ENCODE data around the gene IL12RB2. TPM values are rescaled to one million over a fixed set of nuclear protein-coding genes. Genes with fewer than 3 reads are reported as not detected.

The IL12RB2 gene
- total and polyA plus RNA-seq, 2 of the 13 experiments (the other 11 are each of a cell fraction or from before 2014, with no cell fraction given) = not detected

DNA sequence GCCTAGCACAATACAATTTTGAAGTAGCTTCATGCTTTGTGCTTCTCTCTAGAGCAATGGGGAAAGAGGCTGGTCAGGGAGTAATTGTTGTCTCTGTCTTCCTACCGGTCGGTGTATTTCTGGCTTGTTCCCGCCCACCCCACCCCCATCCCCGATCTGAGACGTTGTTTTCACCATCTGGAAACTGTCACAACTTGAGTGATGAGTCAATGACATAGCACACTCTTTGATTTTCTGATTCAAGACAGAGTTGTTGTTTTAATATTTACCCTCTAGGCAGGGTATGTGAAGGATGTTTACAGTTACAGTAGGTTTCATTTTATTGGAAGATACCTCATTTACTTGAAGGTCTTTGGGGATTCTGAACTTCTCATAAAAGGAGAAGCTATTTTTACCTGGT is 7.0 kb downstream of the IL12RB2 start (continued):
- TF ChIP-seq, protein P1, sequence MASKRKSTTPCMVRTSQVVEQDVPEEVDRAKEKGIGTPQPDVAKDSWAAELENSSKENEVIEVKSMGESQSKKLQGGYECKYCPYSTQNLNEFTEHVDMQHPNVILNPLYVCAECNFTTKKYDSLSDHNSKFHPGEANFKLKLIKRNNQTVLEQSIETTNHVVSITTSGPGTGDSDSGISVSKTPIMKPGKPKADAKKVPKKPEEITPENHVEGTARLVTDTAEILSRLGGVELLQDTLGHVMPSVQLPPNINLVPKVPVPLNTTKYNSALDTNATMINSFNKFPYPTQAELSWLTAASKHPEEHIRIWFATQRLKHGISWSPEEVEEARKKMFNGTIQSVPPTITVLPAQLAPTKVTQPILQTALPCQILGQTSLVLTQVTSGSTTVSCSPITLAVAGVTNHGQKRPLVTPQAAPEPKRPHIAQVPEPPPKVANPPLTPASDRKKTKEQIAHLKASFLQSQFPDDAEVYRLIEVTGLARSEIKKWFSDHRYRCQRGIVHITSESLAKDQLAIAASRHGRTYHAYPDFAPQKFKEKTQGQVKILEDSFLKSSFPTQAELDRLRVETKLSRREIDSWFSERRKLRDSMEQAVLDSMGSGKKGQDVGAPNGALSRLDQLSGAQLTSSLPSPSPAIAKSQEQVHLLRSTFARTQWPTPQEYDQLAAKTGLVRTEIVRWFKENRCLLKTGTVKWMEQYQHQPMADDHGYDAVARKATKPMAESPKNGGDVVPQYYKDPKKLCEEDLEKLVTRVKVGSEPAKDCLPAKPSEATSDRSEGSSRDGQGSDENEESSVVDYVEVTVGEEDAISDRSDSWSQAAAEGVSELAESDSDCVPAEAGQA (IDR thresholded peaks at IDR 0.05; ENCODE audit: low read depth) = no peak
- TF ChIP-seq, protein P1 (CRISPR knock-in tag; IDR thresholded peaks at IDR 0.05; ENCODE audit: borderline replicate concordance) = no peak
- TF ChIP-seq ATF1 (CRISPR knock-in tag; IDR thresholded peaks at IDR 0.05) = no peak

DNA sequence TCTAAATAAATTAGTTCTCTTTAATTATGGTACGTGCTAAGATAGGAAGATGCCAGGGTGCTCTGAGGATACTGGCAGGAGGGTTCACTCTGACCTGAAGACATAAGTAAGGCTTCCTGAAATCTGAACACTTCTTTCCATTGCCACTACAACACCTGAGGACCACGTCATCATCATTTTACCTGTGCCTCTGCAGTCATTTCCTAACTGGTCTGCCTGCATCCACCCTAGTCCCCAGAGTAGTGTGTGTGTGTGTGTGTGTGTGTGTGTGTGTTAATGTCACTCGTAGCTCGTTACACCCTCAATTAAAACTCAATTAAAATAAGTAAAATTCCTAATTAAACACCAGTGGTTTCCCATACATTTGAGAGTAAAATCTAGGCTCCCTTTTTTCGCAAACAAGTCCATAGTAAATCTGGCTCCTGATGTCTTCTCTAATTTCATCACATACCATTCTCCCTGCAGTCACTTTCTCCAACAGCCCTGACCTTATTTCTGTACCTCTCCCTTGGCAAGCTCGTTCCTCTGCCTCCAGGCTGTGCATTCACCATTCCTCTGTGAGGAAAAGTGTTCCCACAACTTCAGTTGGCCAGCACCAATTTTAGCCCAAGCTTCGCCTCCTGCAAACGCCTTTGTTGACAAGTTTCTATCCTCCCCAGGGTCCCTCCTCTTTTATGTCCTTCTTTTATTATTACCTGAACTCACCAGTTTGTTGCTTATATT is 8.7 kb downstream of the IL12RB2 start:
- FAIRE-seq (no peak), DNase-seq (ENCODE audit: low spot score) (no peak), ATAC-seq (no peak)
- H3K27ac ChIP-seq (ENCODE audit: extremely low read length, insufficient read depth, low read length) = no peak overlapping the region
- no peaks in the 10 kb centered on the region for H4K20me1 ChIP-seq (ENCODE audit: insufficient read depth, low read length)
- no peaks in the 10 kb centered on the region for H3K36me3 ChIP-seq (replicated peaks in 1 of 2; ENCODE audit: control insufficient read depth in 1 of 2, insufficient read depth in 2 of 2, low read length in 2 of 2)
- intact Hi-C loops (cut with micrococcal nuclease; ENCODE audit: unreplicated experiment) (no loop called here), in situ Hi-C loops (cut with HindIII; ENCODE audit: extremely low pct_ligation_motif_present, low pct_unique_long_range_greater_than_20kb) (no loop called here)
- H3K9me3 ChIP-seq (ENCODE audit: low read length) = no peaks in the 10 kb centered on the region
- no peak overlapping the region for H3K4me2 ChIP-seq (ENCODE audit: low read depth, low read length)
- no peak overlapping the region for H2AFZ ChIP-seq (ENCODE audit: low read length)
- ChIA-PET POLR2A (no interaction called here), CTCF (ENCODE audit: low intra/inter-chr PET ratio, low total read pairs) (no interaction called here)
- no TSS peak for BruUV-seq (replicated peaks)
- peaks cover 0 to 12% of the 10 kb centered on the region in 2 experiments; a peak in 1 of 5 replicates for H3K27me3 ChIP-seq (ENCODE audit: control insufficient read depth in 1 of 2, insufficient read depth in 2 of 2, low read length in 2 of 2)
- TF ChIP-seq CREB1 (IDR thresholded peaks at IDR 0.05) = peak; percentile 52
- no peak for TF ChIP-seq CREB1 (CRISPR knock-in tag; IDR thresholded peaks at IDR 0.05)
- no peak for TF ChIP-seq ZFP1 (CRISPR knock-in tag; IDR thresholded peaks at IDR 0.05)
- TF ChIP-seq, protein P2, sequence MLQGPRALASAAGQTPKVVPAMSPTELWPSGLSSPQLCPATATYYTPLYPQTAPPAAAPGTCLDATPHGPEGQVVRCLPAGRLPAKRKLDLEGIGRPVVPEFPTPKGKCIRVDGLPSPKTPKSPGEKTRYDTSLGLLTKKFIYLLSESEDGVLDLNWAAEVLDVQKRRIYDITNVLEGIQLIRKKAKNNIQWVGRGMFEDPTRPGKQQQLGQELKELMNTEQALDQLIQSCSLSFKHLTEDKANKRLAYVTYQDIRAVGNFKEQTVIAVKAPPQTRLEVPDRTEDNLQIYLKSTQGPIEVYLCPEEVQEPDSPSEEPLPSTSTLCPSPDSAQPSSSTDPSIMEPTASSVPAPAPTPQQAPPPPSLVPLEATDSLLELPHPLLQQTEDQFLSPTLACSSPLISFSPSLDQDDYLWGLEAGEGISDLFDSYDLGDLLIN (CRISPR knock-in tag; IDR thresholded peaks at IDR 0.05; ENCODE audit: borderline replicate concordance) = no peak
- no peaks in the 10 kb centered on the region for H3K79me2 ChIP-seq (ENCODE audit: insufficient read depth, low read length)
- no peak overlapping the region for H3K9ac ChIP-seq (ENCODE audit: insufficient read depth, low read depth, low read length)
- 8% methylated on average over 8 of the region's 8 CpGs for WGBS (ENCODE audit: low lambda C conversion rate)
- H3K4me1 ChIP-seq (ENCODE audit: insufficient read depth, low read length) = no peaks in the 10 kb centered on the region
- H3K4me3 ChIP-seq (replicated peaks in 1 of 3; ENCODE audit: insufficient read depth in 1 of 3, low read depth in 2 of 3, low read length in 3 of 3) = no peak overlapping the region
